Spinal cord (tissue), 10 donors: ENCODE data around the gene SULT1A1. TPM values are rescaled to one million over a fixed set of nuclear protein-coding genes. Genes with fewer than 3 reads are reported as not detected.
"Not testable (repeated sequence)": the region's sequence is repeated elsewhere in the genome, so short reads cannot be mapped to it uniquely, and the experiment has no call there.

ENCODE experiments used
- DNase-seq, 6 donors: peaks; one replicate each; pipeline versions ENCODE4 v3.0.0 to v3.0.0-alpha.2; 2013 to 2015; ENCODE audit warnings: low spot score in 6 of 6, low read depth in 4 of 6
- H3K27ac ChIP-seq: one replicate; pipeline ENCODE4 v1.5.1; 2013; ENCODE audit warnings: low read depth, low read length, control low read depth
- H3K27me3 ChIP-seq: one replicate; pipeline ENCODE4 v1.6.1; 2013; ENCODE audit warnings: low read length; ENCODE audit not compliant: control insufficient read depth, insufficient read depth
- H3K36me3 ChIP-seq: one replicate; pipeline ENCODE4 v1.6.1; 2013; ENCODE audit warnings: low read length; ENCODE audit not compliant: control insufficient read depth, insufficient read depth
- H3K4me1 ChIP-seq: one replicate; pipeline ENCODE4 v1.6.1; 2013; ENCODE audit warnings: low read length; ENCODE audit not compliant: control insufficient read depth, insufficient read depth
- H3K4me3 ChIP-seq: one replicate; pipeline ENCODE4 v1.5.1; 2013; ENCODE audit warnings: low read depth, low read length, control low read depth
- H3K9me3 ChIP-seq: one replicate; pipeline ENCODE4 v1.6.1; 2013; ENCODE audit warnings: low read length; ENCODE audit not compliant: control insufficient read depth, insufficient read depth
- WGBS: methylation state at CpG from one replicate; pipeline ENCODE4 v1.1.5; 2013; ENCODE audit warnings: missing lambda C conversion rate; ENCODE audit not compliant: insufficient coverage; 5-methylcytosine and 5-hydroxymethylcytosine counted together
- polyA plus RNA-seq, 2 donors: library from polyadenylated mRNA; unstranded; fragments of 120-200 nt; gene quantifications; one replicate each; pipeline ENCODE4 v1.2.1, GENCODE V29; 2013; ENCODE audit not compliant: insufficient read length in 2 of 2
- total RNA-seq, 2 donors: library from RNA; depleted of rRNA in 1 of 2; stranded (reverse); fragments of 120-200 nt in 1 of 2; fragments of >200 nt in 1 of 2; gene quantifications; one replicate each; pipeline versions ENCODE4 v1.2.3 to v1.2.4, GENCODE V29; 2013 to 2014
- donor health status: healthy.

Gene SULT1A1
- total and polyA plus RNA-seq, 4 donors = 18.8 to 73.9 (median 29.8) TPM

GRCh38 chr16:28566233-28566925, 43.5 kb downstream of the SULT1A1 start:
- H3K4me1 ChIP-seq, DNase-seq, H3K4me3 ChIP-seq, H3K27ac ChIP-seq, H3K36me3 ChIP-seq, H3K27me3 ChIP-seq, H3K9me3 ChIP-seq: not testable (repeated sequence)
- 100% methylated on average over 2 of the region's 4 CpGs for WGBS

DNA sequence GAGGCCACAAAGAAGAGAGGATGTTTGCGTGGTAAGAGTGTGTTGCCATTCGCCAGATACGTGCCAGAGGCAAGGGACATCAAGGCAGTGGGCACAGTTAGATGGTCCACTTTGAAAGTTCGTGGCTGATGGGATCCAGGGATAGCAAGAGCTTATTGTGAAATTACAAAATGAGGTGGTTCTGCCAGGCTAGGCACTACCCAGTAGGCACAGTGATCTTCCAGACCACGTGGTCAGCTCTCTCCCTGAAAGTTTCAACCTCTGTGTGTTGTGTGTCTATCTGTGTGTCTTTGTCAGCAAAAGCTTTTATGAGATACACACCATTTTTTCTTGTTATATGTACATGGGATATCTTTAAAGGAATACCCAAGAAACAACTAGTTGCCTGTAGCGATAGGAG, 46.6 kb downstream of the SULT1A1 start:
- WGBS = 88% methylated on average over 4 of the region's 6 CpGs
- Histone ChIP-seq H3K9me3 (no peaks in the 10 kb centered on the region), H3K4me3 (no peak overlapping the region)

GRCh38 chr16:28562199-28562598, 47.6 kb downstream of the SULT1A1 start:
- Histone ChIP-seq H3K9me3 (no peaks in the 10 kb centered on the region), H3K27ac (no peak overlapping the region), H3K27me3 (no peaks in the 10 kb centered on the region), H3K36me3 (peaks cover 17% of the 10 kb centered on the region), H3K4me1 (no peaks in the 10 kb centered on the region), H3K4me3 (no peak overlapping the region)
- WGBS = 100% methylated on average over 2 of the region's 4 CpGs
- DNase-seq = no peak

More for the DNA sequence above, 46.6 kb downstream of the SULT1A1 start:
- Histone ChIP-seq H3K36me3 (peaks cover 13% of the 10 kb centered on the region), H3K27me3 (no peaks in the 10 kb centered on the region), H3K27ac (no peak overlapping the region), H3K4me1 (no peaks in the 10 kb centered on the region)
- no peak for DNase-seq

DNA sequence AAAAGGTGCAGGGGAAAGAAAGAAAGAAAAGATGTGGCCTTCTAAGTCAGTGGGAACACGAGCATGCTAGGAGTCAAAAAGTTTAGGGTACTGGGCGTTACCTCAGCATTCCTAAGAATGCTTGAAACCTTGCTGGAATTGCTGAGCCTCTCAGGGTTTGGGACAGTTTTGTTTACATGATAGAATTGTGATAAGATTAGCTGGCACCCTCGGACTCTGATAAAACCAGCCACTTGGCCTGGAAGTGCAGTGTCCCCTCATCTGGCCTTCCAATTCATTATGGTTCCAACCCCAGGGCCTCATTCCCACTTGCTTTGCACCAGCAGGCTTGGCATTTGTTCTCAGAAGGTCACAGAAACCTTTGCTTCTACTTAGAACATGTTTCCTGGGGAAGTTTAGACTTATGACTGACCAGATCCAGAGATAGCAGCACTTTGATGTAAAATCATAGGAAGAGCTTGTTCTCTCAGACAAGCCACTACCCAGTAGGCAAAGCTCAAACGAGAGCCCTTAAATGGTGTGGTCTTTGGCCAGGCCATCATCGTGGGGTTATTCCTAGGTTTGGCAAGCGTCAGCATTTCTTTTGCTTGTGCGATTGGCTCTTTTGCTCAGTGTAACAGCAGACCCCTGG, 48.2 kb downstream of the SULT1A1 start:
- no peak overlapping the region for H3K4me3 ChIP-seq
- H3K4me1 ChIP-seq = no peaks in the 10 kb centered on the region
- no peaks in the 10 kb centered on the region for H3K27me3 ChIP-seq
- peaks cover 17% of the 10 kb centered on the region for H3K36me3 ChIP-seq
- no peak for DNase-seq
- no peaks in the 10 kb centered on the region for H3K9me3 ChIP-seq
- 89% methylated on average over 7 of the region's 7 CpGs for WGBS
- no peak overlapping the region for H3K27ac ChIP-seq

GRCh38 chr16:28558456-28558855, 51.4 kb downstream of the SULT1A1 start:
- Histone ChIP-seq H3K27ac (no peak overlapping the region), H3K4me3 (no peak overlapping the region), H3K4me1 (peaks cover 9% of the 10 kb centered on the region), H3K36me3 (peaks cover 11% of the 10 kb centered on the region), H3K27me3 (no peaks in the 10 kb centered on the region), H3K9me3 (no peaks in the 10 kb centered on the region)
- DNase-seq = no peak
- no CpG with 5 or more reads among the region's 3 CpGs for WGBS

- no CpG with 5 or more reads among the region's 2 CpGs for WGBS
- Histone ChIP-seq H3K9me3 (no peaks in the 10 kb centered on the region), H3K27me3 (no peaks in the 10 kb centered on the region), H3K36me3 (peaks cover 11% of the 10 kb centered on the region), H3K4me3 (no peak overlapping the region), H3K4me1 (peaks cover 12% of the 10 kb centered on the region), H3K27ac (no peak overlapping the region)
- DNase-seq = peak in 1 of 6 donors; percentile 4
These were observed 52.9 kb downstream of the SULT1A1 start for GRCh38 chr16:28556914-28557320.

DNA sequence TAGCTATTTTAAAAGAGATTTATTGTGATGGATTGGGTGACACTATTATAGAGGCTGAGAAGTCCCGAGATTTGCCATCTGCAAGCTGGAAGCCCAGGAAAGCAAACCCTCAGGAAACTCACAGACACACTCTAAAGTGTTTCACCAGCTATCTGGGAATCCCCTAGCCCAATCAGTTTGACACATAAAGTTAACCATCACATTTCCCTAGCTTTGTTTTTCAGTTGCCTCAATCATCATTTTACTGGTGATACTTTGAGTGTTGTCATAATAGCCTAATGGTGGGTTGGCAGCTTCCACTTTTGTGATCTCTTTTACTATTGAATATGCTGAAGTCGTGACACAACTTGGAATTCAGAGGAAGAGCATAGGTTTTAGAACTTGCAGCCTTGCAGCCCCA, 54.3 kb downstream of the SULT1A1 start:
- DNase-seq = no peak
- no peak overlapping the region for H3K4me3 ChIP-seq
- H3K4me1 ChIP-seq = peaks cover 12% of the 10 kb centered on the region
- no peak overlapping the region for H3K27ac ChIP-seq
- peaks cover 11% of the 10 kb centered on the region for H3K36me3 ChIP-seq
- no peaks in the 10 kb centered on the region for H3K9me3 ChIP-seq
- 80% methylated on average over 1 of the region's 2 CpGs for WGBS
- no peaks in the 10 kb centered on the region for H3K27me3 ChIP-seq

Other genes starting within 250 kb of the SULT1A1 start
- 1 to 10 TPM; 1.5 to 2.5 TPM for gene NPIPB6, start 246.5 kb downstream of the SULT1A1 start, total RNA-seq
- gene NPIPB6, start 246.5 kb downstream of the SULT1A1 start, polyA plus RNA-seq = 1 to 10 TPM in 1 of 2 donors, not detected in 1; 6.1 TPM
- gene EIF3CL, start 206.2 kb downstream of the SULT1A1 start, total RNA-seq = 10 to 100 TPM; 72.7 to 79.0 TPM
- gene EIF3CL, start 206.2 kb downstream of the SULT1A1 start, polyA plus RNA-seq = 10 to 100 TPM; 79.8 to 91.7 TPM
- not detected for gene NPIPB7, start 137.7 kb downstream of the SULT1A1 start, total RNA-seq
- gene NPIPB7, start 137.7 kb downstream of the SULT1A1 start, polyA plus RNA-seq = 1 to 10 TPM; 1.1 to 1.5 TPM
- gene CLN3, start 118.0 kb downstream of the SULT1A1 start, total RNA-seq = 10 to 100 TPM; 12.4 to 15.4 TPM
- gene CLN3, start 118.0 kb downstream of the SULT1A1 start, polyA plus RNA-seq = 10 to 100 TPM; 34.3 to 36.7 TPM
- gene APOBR, start 115.4 kb downstream of the SULT1A1 start, total RNA-seq = under 1 TPM; 0.17 to 0.99 TPM
- gene APOBR, start 115.4 kb downstream of the SULT1A1 start, polyA plus RNA-seq = under 1 TPM; 0.87 to 0.93 TPM
- not detected for gene IL27, start 103.2 kb downstream of the SULT1A1 start, total RNA-seq
- under 1 TPM in 1 of 2 donors, not detected in 1; 0.30 TPM for gene IL27, start 103.2 kb downstream of the SULT1A1 start, polyA plus RNA-seq
- 10 to 100 TPM in 1 of 2 donors, 1 to 10 TPM in 1; 1.6 to 54.2 TPM for gene NUPR1, start 71.1 kb downstream of the SULT1A1 start, total RNA-seq
- 10 to 100 TPM; 14.8 to 21.2 TPM for gene NUPR1, start 71.1 kb downstream of the SULT1A1 start, polyA plus RNA-seq
- gene SGF29, start 56.1 kb downstream of the SULT1A1 start, total RNA-seq = 10 to 100 TPM in 1 of 2 donors, 1 to 10 TPM in 1; 8.6 to 29.6 TPM
- gene SGF29, start 56.1 kb downstream of the SULT1A1 start, polyA plus RNA-seq = 10 to 100 TPM; 25.3 to 25.8 TPM
- gene SULT1A2, start 13.0 kb downstream of the SULT1A1 start, total RNA-seq = 1 to 10 TPM in 1 of 2 donors, under 1 TPM in 1; 0.50 to 2.8 TPM
- 1 to 10 TPM; 1.4 to 2.6 TPM for gene SULT1A2, start 13.0 kb downstream of the SULT1A1 start, polyA plus RNA-seq
- gene NPIPB8, start 28.0 kb upstream of the SULT1A1 start, total RNA-seq = under 1 TPM; 0.10 to 0.72 TPM
- 1 to 10 TPM; 1.6 to 2.4 TPM for gene NPIPB8, start 28.0 kb upstream of the SULT1A1 start, polyA plus RNA-seq
- 100 to 1,000 TPM; 126 to 465 TPM for gene EIF3C, start 101.4 kb upstream of the SULT1A1 start, total RNA-seq
- 100 to 1,000 TPM; 318 to 475 TPM for gene EIF3C, start 101.4 kb upstream of the SULT1A1 start, polyA plus RNA-seq
- gene NPIPB9, start 141.7 kb upstream of the SULT1A1 start, total RNA-seq = 1 to 10 TPM; 3.1 to 3.4 TPM
- 1 to 10 TPM; 2.5 to 4.2 TPM for gene NPIPB9, start 141.7 kb upstream of the SULT1A1 start, polyA plus RNA-seq
- 10 to 100 TPM; 40.1 to 45.7 TPM for gene ATXN2L, start 213.0 kb upstream of the SULT1A1 start, total RNA-seq
- 100 to 1,000 TPM; 133 to 159 TPM for gene ATXN2L, start 213.0 kb upstream of the SULT1A1 start, polyA plus RNA-seq
- gene TUFM, start 236.3 kb upstream of the SULT1A1 start, total RNA-seq = 100 to 1,000 TPM in 1 of 2 donors, 10 to 100 TPM in 1; 56.9 to 120 TPM
- gene TUFM, start 236.3 kb upstream of the SULT1A1 start, polyA plus RNA-seq = 100 to 1,000 TPM; 242 to 243 TPM